GM18951 (cell line): ENCODE results near the gene SH3GLB2.
A peak's percentile ranks its signal among the peaks of the same experiment; 100 is the strongest.

Experiments used
- POLR2A ChIP-seq: IDR thresholded peaks from 4 replicates; pipeline ENCODE4 v1.6.1; 2011; ENCODE audit warnings: mild to moderate bottlenecking; ENCODE audit not compliant: insufficient read length, insufficient read depth; ENCODE audit errors: extremely low read depth
- in situ Hi-C: fragments of 300-500 bp; cut with MboI; formaldehyde crosslinking; loops from one replicate; pipeline ENCODE4 v1.12.0; 2022; ENCODE audit warnings: low sequenced_read_pairs, mixed read lengths, inconsistent platforms; ENCODE audit not compliant: unreplicated experiment

The SH3GLB2 gene

DNA sequence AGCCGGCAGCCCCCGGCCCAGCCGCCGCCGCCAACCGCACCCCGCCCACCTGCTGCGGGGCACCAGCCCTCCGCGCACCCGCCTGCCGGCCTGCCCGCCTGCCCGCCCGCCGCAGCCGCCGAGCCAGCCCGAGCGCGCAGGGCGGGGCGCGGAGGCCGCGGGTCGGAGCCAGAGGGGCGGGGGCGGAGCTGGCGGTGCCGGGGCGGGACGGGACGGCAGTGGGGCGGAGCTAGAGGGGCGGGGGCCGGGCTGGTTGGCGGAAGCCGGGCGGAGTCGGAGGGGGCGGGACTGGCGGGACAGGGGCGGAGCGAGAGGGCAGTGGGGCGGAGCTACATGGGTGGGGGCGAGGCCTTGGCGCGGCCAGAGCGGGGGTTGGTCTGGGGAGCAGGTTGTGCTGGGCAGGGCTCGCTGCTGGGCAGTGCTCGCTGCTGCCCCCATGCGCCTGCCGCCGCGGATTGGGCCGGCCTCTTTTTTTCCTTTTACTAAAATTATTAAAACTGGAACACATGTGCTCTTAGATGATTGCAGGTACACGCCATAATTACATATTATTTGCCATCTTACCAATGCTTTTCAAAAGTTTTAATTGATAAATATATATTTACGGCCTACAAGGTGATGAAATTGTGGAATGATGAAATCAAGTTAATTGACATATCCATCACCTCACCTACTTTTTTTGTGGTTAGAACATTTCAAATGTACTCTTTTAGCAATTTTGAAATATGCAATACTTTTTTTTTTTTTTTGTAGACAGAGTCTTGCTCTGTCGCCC is at the start of gene SH3GLB2:
Gene SH3GLB2 (minus strand): TSS at position 140 of the 775 bp plus-strand sequence. CDS start 177 bp downstream, outside the sequence.
- in situ Hi-C loops: no loop called here
- TF ChIP-seq POLR2A: peak; percentile 66

DNA sequence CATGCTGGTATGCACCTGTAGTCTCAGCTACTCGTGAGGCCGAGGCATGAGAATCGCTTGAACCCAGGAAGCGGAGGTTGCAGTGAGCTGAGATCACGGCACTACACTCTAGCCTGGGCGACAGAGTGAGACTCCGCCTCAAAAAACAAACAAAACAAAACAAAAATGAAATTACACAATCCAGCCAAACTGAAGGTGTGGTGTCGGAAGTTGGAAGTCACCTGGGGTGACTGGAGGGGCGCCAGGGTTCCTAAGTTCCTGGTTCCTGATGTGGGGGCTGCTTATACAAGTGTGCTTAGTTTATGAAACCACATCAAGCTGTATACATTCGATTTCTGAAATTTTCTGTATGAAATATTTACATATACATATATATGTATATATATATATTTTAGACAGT is 49.1 kb upstream of the SH3GLB2 start:
- in situ Hi-C loops: no loop called here
- no peak for TF ChIP-seq POLR2A

DNA sequence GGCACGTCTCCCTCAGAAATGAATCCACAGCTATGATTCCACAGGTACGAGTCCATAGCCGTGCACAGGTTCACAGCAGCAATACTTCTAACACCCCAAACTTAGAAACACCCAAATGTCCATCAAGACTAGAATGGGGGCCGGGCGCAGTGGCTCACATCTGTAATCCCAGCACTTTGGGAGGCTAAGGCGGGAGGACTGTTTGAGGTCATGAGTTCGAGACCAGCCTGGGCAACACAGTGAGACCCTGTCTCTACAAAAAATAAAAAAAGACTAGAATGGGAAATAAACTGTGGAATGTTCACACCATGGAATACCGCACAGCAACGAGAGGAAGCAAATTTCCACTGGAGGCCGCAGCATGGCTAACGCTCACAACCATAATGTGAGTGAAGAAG is 48.5 kb upstream of the SH3GLB2 start:
- in situ Hi-C loops: no loop called here
- no peak for TF ChIP-seq POLR2A

DNA sequence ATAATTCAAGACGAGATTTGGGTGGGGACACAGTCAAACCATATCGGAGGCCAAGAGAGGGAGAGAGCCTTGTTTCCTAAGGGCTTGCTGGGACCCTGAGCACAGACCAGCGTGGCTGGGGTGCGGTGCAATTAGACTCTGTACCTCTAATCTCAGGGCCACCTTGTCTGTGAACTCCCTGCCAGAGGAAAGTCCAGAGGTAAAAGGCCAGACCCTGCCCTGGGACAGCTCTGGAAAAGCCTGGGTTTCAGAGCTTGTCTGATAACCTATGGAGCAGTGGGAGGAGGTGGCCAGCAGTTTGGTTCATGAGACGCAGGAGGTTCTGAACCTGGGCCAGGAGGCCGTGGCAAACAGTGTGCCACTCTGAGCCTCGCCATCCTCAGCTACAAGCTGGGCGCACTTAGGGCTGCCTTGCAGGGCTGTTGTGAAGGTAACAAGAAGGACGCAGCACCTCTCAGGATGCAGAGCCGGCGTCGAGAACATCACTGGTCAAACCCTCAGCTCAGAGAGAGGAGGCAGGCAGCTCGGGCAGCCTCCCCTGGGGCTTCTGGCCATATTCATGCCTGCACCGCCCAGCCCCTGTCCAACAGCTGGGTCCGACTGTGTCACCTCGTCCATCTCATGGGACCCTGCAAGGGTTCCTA is 48.0 kb upstream of the SH3GLB2 start:
- TF ChIP-seq POLR2A: no peak

DNA sequence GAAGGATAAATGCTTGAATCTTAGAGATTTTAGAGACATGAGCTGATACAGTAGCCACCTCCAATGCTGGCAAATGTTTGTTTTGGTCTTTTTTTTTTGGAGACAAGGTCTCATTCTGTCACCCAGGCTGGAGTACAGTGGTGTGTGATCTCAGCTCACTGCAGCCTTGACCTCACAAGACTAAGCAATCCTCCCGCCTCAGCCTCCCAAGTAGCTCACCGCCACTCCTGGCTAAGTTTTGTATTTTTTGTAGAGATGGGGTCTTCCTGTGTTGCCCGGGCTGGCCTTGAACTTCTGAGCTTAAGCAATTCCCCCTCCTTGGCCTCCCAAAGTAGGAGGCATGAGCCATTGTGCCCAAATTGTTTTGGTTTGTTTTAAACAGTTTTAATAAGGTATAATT is 46.0 kb upstream of the SH3GLB2 start:
- no peak for TF ChIP-seq POLR2A
- in situ Hi-C loops: no loop called here

More for the DNA sequence above, 48.0 kb upstream of the SH3GLB2 start:
- in situ Hi-C loops: no loop called here

DNA sequence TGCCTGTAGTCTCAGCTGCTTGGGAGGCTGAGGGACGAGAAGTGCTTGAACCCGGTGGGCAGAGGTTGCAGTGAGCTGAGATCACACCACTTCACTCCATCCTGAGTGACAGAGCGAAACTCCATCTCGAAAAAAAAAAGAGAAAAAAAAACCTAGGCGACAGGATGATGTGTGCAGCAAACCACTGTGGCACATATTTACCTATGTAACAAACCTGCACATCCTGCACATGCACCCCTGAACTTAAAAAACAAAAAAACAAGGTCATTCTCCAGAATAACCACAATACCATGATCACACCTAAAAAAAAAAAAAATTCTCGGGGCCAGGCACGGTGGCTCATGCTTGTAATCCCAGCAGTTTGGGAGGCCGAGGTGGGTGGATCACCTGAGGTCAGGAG is 45.3 kb upstream of the SH3GLB2 start:
- no peak for TF ChIP-seq POLR2A
- in situ Hi-C loops: no loop called here

DNA sequence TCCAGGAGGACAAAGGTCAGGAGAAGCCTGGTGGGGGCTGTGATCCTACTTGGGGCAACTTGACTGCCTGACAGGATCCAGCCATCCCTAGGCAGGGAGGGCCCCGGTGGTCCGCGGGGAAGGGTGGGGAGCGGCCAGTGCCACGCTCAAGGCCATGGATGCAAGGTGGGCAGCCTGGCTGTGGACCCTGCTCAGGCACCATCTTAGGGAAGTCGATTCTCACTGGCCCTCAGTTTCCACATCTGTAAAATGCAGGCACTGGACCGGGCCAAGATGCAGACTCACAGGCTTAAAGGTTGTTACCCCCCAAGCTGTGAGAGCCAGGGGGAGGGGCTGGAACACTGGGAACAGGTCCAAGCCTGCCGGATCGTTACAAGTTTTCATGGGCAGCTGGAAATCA is 44.0 kb upstream of the SH3GLB2 start:
- in situ Hi-C loops: no loop called here
- TF ChIP-seq POLR2A: no peak

DNA sequence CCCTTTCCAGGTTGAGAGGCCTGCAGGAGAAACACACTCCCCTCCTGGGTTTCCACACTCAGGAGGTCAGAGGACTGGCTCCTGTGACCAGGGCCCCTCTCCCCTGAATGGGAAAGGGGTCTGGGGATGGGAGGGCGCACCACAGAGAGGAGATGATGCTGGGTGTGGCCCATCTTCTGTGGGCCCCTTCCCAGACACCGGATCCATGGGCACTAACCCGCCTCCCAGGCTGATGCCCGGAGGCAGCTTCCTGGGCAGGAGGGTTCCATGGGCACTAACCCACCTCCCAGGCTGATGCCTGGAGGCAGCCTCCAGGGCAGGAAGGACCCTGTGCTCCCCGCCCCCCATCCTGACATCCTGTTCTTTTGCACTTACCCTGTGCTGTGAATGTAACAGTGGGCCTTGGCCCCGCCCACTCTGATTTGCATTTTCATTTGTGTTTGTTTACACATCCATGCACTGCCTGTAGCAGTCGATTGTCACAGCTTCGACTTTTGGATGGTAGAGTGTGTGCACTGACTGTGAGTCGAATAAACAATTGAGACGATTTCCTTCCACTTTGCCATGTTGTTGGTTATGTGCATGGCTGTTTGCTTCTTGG is 43.5 kb upstream of the SH3GLB2 start:
- in situ Hi-C loops: no loop called here
- no peak for TF ChIP-seq POLR2A

DNA sequence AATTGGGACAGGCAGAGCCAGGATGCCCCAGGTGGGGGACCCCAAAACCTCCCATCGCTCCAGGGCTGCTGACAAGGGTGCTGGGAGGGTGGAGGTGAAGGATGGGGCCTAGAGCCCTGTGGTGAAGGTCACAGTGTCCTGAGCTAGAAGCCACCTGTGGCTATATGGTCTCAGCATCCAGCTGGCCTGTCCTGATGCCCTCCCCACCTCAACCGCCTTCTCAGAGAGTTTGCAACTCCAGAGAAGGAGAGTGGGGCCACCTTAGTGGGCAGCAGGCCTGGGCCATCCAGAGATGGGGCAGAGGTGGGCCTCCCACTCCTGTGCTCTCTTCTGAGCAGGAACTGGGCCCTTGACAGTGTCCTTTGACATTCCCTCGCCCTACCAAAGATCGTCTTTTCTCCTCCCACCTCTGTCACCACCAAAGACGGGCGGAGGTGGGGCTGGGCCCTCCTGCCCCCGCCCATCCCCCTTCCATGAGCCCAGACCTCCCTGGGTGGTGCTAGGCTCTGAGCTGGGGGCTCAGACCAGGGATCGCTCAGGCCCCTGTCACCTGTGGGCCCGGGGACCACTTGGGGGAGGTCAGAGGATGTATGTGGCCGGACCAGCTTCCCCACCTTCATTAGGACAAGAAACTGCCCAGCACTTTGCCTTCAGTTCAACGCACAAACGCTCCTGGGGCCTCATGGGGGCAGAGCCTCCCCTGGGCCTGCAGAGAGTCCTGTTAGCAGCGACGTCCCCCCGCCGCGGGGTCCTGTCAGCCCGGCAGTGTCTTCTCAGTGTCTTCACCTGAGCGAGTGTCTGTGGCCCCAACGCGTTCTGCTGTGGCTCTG is 42.8 kb upstream of the SH3GLB2 start:
- in situ Hi-C loops: no loop called here
- TF ChIP-seq POLR2A: no peak

DNA sequence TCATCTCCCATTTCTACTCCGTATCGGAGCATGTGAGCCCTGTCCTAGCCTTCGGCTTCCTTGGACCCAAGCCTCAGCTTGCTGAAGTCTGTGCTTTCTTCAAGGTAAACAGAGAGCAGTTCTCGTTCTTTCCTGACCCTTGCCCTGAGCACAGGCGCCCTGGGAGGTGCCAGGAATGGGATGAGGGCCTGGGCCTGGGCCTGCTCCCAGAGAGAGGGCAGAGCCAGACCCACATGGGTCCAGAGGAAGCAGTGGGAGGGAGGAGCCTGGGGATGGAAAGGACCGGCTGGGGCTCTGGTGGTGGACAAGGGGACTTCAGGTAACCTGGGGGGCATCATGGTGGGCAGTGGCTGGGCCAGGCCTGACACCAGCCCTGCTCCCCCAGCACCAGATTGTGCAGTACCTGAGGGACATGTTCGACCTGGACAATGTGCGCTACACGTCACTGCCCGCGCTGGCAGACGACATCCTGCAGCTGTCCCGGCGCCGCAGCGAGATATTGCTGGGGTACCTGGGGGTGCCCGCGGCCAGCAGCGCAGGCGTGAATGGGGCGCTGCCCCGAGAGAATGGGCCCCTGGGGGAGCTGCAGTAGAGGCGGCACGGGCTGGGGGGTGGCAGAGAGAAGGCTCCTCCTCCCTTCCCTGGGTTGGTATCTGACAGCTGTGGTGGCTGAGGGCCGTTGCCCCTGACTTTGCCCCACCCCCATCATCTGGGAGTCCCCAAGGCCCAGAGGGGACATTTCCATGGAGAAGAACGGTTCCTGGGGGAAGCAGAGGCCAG is 41.9 kb upstream of the SH3GLB2 start:
- TF ChIP-seq POLR2A: no peak
- in situ Hi-C loops: no loop called here

DNA sequence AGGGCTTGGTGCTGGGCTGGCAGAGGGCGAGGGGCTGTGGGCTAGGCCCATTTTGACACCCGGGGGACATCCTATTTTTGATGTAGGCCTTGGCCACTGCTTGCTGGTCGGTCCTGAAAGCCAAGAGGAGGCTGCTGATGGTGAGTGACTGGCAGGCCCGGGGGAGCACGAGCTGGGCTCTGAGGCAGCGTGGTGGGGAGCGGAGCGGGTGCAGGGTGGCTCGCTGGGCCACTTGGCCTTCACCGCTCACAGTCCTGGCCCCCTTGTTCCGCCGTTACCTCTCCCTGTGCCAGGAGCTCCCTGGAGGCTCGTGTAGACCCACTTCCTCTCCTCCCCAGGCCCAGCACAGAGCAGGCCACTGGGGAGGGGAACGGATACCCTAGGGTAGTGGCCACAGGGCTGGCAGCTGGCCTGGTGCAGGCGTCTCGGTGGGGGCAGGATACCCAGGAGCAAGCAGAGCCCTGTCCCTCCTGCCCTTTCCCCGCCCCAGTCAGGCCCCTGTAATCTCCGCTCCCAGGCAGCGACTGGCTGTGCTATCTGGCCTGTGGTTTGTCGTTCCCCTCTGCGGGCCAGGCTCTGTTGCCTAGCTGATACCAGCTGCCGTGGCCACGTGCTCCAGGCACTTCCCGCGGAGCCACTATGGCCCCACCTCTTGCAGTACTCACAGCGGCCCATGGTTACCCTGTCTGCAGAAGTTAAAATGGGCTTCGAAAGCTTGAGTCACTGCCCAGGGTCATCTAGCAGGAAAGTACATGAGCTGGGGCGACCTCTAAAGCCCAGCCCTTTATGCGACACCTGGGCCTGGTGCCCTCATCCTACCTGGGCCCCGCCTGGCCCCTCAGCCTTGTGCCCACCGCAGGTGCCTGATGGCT is 41.1 kb upstream of the SH3GLB2 start:
- in situ Hi-C loops: no loop called here
- no peak for TF ChIP-seq POLR2A

DNA sequence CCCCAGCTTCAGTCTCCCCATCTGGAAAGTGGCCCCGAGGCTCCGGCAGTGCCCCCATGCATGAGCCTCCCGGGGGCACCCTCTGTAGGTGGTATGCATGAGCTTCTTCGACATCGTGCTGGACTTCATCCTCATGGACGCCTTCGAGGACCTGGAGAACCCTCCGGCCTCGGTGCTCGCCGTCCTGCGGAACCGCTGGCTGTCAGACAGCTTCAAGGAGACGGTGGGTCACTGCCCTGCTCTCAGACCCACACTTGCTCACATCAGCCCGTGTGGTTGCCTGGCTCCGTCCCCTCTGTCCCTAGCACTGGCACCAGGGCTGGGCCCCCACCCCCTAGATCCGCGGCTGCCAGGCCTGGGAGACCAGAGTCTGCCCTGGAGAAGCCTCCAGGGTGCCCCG is 40.0 kb upstream of the SH3GLB2 start:
- TF ChIP-seq POLR2A: no peak
- in situ Hi-C loops: no loop called here

DNA sequence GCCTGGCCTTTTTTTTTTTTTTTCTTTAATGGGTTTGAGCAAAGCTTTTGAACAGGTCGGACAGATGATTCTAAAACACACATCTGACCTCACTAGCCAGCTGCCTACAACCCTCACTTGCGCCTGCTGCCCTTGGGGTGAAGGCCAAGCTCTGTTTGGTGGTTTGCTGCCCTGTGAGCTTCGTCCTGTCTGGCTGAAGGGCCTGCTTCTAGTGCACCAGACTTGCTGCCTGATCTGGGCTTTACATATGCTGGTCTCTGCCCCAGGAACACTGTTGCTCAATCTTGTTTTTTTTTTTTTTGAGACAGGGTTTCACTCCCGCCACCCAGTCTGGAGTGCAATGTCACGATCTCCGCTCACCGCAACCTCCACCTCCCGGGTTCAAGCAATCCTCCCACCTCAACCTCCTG is 36.4 kb upstream of the SH3GLB2 start:
- in situ Hi-C loops: no loop called here

More for the DNA sequence above, 36.4 kb upstream of the SH3GLB2 start:
- TF ChIP-seq POLR2A: no peak
